Panc1 (cell line): ENCODE data around the gene EFCC1.

Experiments used
- CTCF ChIP-seq: fragments of 450-650 bp; IDR thresholded peaks from 2 replicates; pipeline ENCODE4 v1.5.1; 2017; ENCODE audit warnings: mild to moderate bottlenecking
- REST ChIP-seq, 2 experiments: IDR thresholded peaks; 2 replicates each; pipeline ENCODE4 v1.6.1; 2011 to 2012; ENCODE audit warnings: low read depth in 2 of 2, control low read depth in 1 of 2, low read length in 1 of 2, mild to moderate bottlenecking in 1 of 2, moderate library complexity in 1 of 2; ENCODE audit not compliant: insufficient read depth in 1 of 2
- TCF7L2 ChIP-seq: IDR thresholded peaks from 2 replicates; pipeline ENCODE4 v1.6.1; 2011; ENCODE audit warnings: mild to moderate bottlenecking, low read depth, low read length, inconsistent platforms

GRCh38 chr3:129027544-129027880, 26.4 kb downstream of the EFCC1 start:
- no peak for TF ChIP-seq CTCF
- TF ChIP-seq TCF7L2, result no peak
- no peak for TF ChIP-seq REST (IDR thresholded peaks at IDR 0.05; ENCODE audit: insufficient read depth in 1 of 2, low read depth in 2 of 2, low read length in 1 of 2)
